Epidermal melanocyte (primary cell): ENCODE results near the gene ARHGAP18.

ENCODE experiments used
- DNase-seq: peaks from one replicate; pipeline ENCODE4 v3.0.0; 2011; ENCODE audit warnings: low spot score; ENCODE audit not compliant: insufficient read length

Gene ARHGAP18

GRCh38 chr6:129667621-129668020, 42.4 kb downstream of the ARHGAP18 start:
- no peak for DNase-seq

GRCh38 chr6:129667034-129667433, 42.9 kb downstream of the ARHGAP18 start:
- DNase-seq, result no peak

- DNase-seq, result no peak
These were observed 44.4 kb downstream of the ARHGAP18 start for GRCh38 chr6:129665555-129665954.

DNA sequence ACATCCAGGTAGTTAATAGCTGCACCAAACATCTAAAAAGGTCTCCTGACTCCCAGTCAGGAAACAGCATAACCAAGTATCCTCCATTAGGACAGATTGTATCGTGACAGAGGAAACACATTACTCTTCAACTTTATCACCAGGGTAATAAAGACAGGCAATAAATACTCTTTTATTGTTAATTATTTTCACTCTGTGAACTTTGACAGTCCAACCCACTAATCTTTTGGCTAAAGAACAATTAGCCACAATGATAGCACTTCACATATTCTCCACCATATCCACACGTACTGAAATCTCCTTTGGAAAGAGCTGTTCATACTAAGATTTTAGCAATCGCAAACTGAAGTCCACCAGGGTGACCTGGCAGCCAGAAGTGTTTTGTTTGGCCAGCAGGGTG, 46.4 kb downstream of the ARHGAP18 start:
- no peak for DNase-seq

DNA sequence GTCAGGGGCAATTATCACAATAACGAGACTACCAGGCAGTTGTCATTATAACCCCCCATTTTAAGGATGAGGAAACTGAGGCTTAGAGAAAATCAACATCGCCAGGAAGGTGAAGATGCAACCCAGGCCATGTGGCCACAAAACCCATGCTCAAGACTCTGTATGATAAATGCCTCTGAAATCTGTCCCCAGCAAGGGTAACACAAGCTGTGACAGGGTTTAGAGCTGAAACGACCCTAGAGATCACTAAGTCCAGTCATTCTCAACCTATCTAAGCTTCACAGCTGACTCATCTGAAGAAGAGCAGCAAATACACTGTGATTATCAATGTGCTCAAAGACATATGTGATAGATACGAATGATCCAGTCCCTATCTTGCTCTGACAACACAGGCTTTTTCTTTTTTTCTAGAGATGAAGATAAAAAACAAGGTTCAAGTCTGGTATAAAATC, 47.0 kb downstream of the ARHGAP18 start:
- no peak for DNase-seq

DNA sequence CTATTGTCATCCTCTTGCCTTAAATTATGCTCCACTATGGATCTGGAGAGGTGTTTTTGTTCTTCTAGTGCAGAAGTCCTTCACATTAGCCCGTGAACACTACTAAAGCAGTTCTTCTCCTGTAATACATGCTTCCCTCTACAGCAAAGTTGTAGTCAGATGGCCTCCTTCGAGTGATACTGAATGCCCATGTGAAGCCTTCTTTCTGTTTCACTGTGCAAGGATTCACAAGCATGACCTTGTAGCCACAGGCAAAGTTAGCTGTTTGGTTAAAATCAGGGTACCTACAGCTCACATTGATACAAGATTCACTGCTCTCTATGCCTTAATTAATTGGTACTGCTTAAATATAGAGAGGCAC, 47.6 kb downstream of the ARHGAP18 start:
- DNase-seq, result no peak

DNA sequence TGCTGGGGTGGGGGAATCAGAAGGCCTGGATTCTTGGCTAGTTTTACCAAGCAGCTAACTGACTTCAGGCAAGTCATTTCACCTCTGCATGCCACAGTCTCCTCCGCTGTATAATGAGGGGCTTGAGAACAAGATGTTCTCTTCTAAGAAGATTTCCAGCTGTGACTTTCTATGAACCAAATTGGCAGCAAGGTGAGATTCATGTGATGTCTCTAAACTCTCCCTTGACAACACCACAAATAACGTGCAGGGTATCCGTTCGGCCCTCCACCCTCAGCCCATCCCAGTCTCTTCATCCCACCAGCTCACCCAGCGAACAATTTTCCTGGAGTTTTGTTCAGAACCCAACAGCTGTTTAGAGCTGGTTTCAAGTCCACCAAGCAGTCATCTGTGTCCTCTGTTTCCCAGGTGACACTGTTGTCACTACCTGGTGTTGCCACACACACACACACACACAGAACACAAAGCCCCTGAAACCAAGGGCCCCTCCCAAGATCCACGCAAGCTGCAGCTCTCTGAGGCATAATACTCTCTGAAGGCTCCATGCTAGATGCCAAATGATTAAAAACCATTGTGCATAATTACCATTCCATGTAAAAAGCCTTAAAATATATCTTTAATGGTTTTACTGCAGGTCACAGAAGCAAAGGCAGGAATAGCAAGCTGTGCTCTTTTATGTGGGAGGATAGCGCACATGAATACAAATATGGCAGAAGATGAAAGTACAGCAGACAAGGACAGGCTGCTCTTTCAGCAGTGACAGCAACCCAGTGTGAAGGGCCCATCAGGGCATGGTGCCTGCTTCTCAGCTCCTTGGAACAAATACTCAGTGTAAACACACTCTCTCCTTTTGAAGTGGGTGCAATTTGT, 48.2 kb downstream of the ARHGAP18 start:
- DNase-seq, result no peak

DNA sequence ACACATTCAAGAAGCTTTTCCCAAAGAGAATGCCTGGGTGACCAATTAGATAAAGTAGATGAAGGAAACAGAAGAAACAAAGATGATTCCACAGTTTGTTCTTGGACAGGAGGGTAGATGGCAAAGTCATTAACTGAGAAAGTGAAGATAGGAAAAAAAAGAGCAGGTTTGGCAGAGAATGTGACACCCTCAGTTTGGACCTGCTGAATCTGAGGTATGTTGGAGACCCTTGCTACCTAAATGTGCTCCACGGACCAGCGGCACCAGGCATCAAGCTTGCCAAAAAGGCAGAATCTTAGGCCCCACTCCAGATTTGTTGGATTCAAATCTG, 49.7 kb downstream of the ARHGAP18 start:
- no peak for DNase-seq

DNA sequence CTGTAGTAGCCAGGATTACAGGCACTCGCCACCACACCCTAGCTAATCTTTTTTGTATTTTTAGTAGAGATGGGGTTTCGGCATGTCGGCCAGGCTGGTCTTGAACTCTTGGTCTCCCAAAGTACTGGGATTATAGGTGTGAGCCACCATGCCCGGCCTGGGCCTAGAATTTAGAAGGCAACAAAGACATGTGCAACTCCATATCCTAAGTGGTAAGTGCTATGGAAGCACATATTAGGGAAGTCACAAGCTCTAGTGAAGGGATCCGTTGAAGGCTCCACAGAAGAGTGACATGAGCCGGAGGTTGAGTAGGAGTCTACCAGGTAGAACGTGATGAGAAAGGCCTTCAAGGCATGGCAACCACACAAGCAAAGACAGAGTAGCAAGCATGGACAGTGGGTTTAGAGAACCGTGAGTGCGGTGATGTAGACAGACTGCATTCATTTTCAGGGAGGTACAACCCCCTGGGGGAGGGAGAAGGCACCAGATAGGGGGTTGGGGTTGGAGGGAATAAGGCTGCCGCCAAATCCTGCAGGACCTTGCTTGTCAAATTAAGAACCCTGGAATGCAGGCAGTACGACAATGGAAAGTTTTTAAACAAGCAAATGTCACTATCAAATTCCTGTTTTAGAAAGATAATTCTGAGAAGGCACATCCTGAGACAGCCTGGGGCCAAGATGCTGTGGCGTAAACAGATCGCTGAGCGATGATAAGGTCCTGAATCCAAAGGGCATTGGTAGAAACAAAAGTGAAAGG, 50.2 kb downstream of the ARHGAP18 start:
- DNase-seq, result no peak

- DNase-seq, result no peak
These were observed 50.8 kb downstream of the ARHGAP18 start for GRCh38 chr6:129659167-129659566.

- DNase-seq, result no peak
These were observed 52.5 kb downstream of the ARHGAP18 start for GRCh38 chr6:129657483-129657882.

DNA sequence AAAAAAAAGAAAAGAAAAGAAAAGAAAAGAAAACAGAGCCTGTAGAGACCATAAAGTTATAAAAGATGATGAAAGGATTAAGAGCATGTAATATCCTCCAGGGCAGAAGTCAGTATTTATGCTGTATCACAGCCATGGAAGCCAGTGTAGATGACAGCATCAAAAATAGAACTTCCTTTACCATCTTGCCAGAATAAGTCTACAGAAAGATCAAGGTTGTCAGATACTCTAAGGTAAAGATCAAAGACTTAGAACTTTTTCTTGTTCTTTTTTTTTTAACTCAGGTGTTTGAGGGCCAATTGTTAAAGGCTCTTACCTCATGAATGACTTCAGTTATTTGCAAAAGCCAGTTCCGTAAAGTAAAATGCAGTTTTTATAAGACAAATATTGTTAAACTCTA, 54.6 kb downstream of the ARHGAP18 start:
- no peak for DNase-seq

GRCh38 chr6:129653746-129654145, 56.2 kb downstream of the ARHGAP18 start:
- no peak for DNase-seq

DNA sequence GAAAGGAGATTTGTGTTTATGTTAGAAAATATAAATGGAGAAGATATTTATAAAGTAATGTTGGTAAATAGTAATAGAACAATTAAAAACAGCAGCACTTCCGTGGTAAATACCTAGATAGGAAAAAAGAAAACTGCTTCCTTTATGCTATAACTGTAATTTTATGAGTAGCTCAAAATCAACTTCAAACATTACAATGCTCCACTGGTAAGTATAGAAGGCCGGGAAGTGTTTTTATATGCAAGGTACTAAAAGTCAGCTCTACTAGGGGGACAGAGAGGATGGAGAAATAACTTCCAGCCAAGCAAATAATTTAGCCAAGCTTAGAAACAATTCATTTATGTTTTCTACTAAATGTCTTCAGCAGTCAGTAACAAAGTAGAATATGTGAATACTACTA, 56.7 kb downstream of the ARHGAP18 start:
- DNase-seq, result no peak

- DNase-seq, result no peak
These were observed 58.7 kb downstream of the ARHGAP18 start for GRCh38 chr6:129651291-129651691.

- DNase-seq, result no peak
These were observed 61.0 kb downstream of the ARHGAP18 start for GRCh38 chr6:129648819-129649491.

DNA sequence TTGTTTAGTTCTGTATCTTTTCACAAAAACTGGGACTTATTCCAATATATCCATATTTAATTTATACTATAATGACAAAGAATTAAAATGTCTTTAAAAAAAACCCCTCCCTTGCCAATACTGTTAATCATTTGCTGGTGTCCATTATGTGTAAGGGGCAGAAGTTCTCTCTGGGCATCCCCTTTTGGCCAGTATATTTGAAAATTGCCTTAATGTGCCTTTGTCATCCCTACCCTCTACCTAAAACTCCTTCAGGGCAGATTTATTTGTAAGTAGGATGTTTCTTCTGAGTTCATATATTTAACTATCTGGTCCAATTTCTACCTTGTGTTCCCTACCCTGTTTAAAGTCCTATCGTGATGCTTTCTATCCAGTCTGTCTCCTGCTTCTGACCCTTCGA, 62.9 kb downstream of the ARHGAP18 start:
- no peak for DNase-seq

- no peak for DNase-seq
These were observed 63.3 kb downstream of the ARHGAP18 start for GRCh38 chr6:129646642-129647041.

GRCh38 chr6:129645830-129646579, 64.0 kb downstream of the ARHGAP18 start:
- DNase-seq, result no peak

DNA sequence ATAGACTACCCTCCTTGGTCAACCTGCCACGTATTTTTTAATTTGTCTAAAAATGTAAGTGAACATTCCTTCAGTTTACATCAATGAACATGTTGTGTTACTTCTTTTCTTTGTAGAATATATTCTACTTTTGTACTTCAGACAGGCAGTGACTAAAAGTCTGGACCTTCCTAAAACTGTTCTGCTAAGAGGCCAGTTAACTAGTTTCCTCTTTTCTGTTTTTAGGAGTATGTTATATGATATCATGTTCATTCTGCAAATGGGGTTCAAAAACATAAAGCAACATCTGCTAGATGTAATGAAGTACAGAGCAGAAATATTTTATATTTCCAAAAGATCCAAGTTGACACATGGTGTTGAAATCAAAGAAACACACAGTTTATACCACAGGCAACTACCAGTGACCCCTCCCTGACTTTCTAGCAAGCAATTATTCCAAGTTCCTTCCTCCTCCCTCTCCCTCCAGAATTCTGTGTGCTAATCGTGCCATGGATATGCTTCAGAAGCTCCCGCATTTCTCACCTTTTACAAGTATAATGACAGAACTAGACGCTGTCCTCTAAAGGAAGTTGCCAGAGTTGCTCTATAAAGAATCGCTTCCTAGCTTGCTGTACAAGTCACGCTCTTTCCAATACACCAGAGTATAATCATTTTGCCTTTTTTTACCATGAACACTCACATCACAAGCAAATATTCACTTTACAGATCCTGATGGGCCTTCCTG, 64.7 kb downstream of the ARHGAP18 start:
- no peak for DNase-seq

GRCh38 chr6:129644567-129645015, 65.4 kb downstream of the ARHGAP18 start:
- no peak for DNase-seq
